GM12878 (cell line): ENCODE data around the gene GNAQ. TPM values are rescaled to one million over a fixed set of nuclear protein-coding genes. Genes with fewer than 3 reads are reported as not detected.
A peak's percentile ranks its signal among the peaks of the same experiment; 100 is the strongest.

ENCODE experiments used
- ATAC-seq: fragments of 200-7000 bp; cut with Tn5 transposase; 3 replicates; pipeline ENCODE4 v1.9.1; 2020; ENCODE audit warnings: mild to moderate bottlenecking, moderate library complexity
- BruUV-seq: library from RNA; stranded (reverse); fragments of 400-500 nt; replicated peaks from 2 replicates; lab custom pipeline; 2021; lab: Mats Ljungman, UMichigan
- CTCF ChIA-PET: fragments of 300-600 bp; sonication (Branson Sonifier 250); formaldehyde crosslinking; extraction: SDS; loops from one replicate; lab custom pipeline; 2021; ENCODE audit warnings: inconsistent platforms; lab: Yijun Ruan, JAX
- POLR2A ChIA-PET: fragments of 350-600 bp; formaldehyde crosslinking; extraction: SDS; loops from one replicate; lab custom pipeline; 2021; ENCODE audit warnings: inconsistent platforms; lab: Charles Lee
- RAD21 ChIA-PET: fragments of 300-600 bp; sonication (Branson Sonifier 250); formaldehyde crosslinking; loops from one replicate; lab custom pipeline; 2023; ENCODE audit warnings: antibody characterized with exemption; ENCODE audit not compliant: unreplicated experiment; lab: Charles Lee
- SMC1A ChIA-PET: fragments of 300-600 bp; sonication (Branson Sonifier 250); formaldehyde crosslinking; loops from one replicate; lab custom pipeline; 2023; ENCODE audit not compliant: unreplicated experiment, uncharacterized antibody; lab: Charles Lee
- DNase-seq: peaks from one replicate; pipeline ENCODE4 v3.0.0-alpha.2; 2011; ENCODE audit warnings: low read depth, low spot score
- FAIRE-seq: peaks from 3 replicates; lab custom pipeline; 2011; peaks lifted over from hg19 to GRCh38; lab: Jason Lieb, UNC
- H2AFZ ChIP-seq: 2 replicates; pipeline ENCODE4 v1.6.0; 2011; ENCODE audit warnings: low read depth, low read length, control low read depth; ENCODE audit not compliant: control insufficient read depth
- H3K27ac ChIP-seq: 2 replicates; pipeline ENCODE4 v1.5.1; 2011; ENCODE audit warnings: control low read depth; ENCODE audit not compliant: control insufficient read depth, insufficient read depth
- H3K27me3 ChIP-seq, 2 experiments: replicated peaks in 1 of 2; 2 replicates each; pipeline versions ENCODE4 v1.6.0 to v1.6.1; 2011; ENCODE audit warnings: low read length in 1 of 2; ENCODE audit not compliant: control insufficient read depth in 2 of 2, insufficient read depth in 2 of 2
- H3K36me3 ChIP-seq, 2 experiments: 2 replicates each; pipeline ENCODE4 v1.5.1; 2011; ENCODE audit warnings: low read length in 1 of 2; ENCODE audit not compliant: control insufficient read depth in 2 of 2, insufficient read depth in 2 of 2
- H3K4me1 ChIP-seq: 2 replicates; pipeline ENCODE4 v1.6.1; 2011; ENCODE audit warnings: mild to moderate bottlenecking, low read length, moderate library complexity, mixed read lengths; ENCODE audit not compliant: control insufficient read depth, insufficient read depth
- H3K4me2 ChIP-seq: 2 replicates; pipeline ENCODE4 v1.6.0; 2011; ENCODE audit warnings: control low read depth; ENCODE audit not compliant: control insufficient read depth, insufficient read depth
- H3K4me3 ChIP-seq: fragments of 200-600 bp; sonication (generic); 2 replicates; pipeline ENCODE4 v1.5.1; 2016
- H3K79me2 ChIP-seq: 2 replicates; pipeline ENCODE4 v1.6.0; 2011; ENCODE audit warnings: low read length; ENCODE audit not compliant: control insufficient read depth, insufficient read depth
- H3K9ac ChIP-seq: 2 replicates; pipeline ENCODE4 v1.8.0; 2011; ENCODE audit warnings: low read length, control low read depth, mixed read lengths; ENCODE audit not compliant: control insufficient read depth, insufficient read depth
- H3K9me3 ChIP-seq: replicated peaks from 3 replicates; pipeline ENCODE4 v1.5.1; 2011; ENCODE audit warnings: mild to moderate bottlenecking, low read length; ENCODE audit not compliant: control insufficient read depth, insufficient read depth
- H4K20me1 ChIP-seq: 2 replicates; pipeline ENCODE4 v1.6.0; 2011; ENCODE audit not compliant: control insufficient read depth, insufficient read depth
- ASH2L ChIP-seq: fragments of 300-600, 200-600 bp; sonication (generic); IDR thresholded peaks from 2 replicates; pipeline ENCODE4 v1.6.1; 2017; ENCODE audit warnings: low read depth, mild to moderate bottlenecking, borderline replicate concordance
- CBFB ChIP-seq: IDR thresholded peaks from 2 replicates; pipeline ENCODE4 v1.6.1; 2016; ENCODE audit warnings: antibody characterized with exemption, low read depth
- CHD4 ChIP-seq: fragments of 200-600 bp; sonication (generic); IDR thresholded peaks from 2 replicates; pipeline ENCODE4 v1.6.1; 2016; ENCODE audit warnings: mild to moderate bottlenecking
- ESRRA ChIP-seq: IDR thresholded peaks from 2 replicates; pipeline ENCODE4 v1.6.1; 2012; ENCODE audit warnings: mild to moderate bottlenecking, low read length, improper control_type of control experiment
- IRF4 ChIP-seq: IDR thresholded peaks from 2 replicates; pipeline ENCODE4 v1.6.1; 2011; ENCODE audit warnings: low read depth, low read length
- NKRF ChIP-seq: fragments of 450-650 bp; conservative IDR thresholded peaks from 2 replicates; pipeline ENCODE4 v1.6.1; 2017; ENCODE audit warnings: mild to moderate bottlenecking, moderate library complexity
- POLR2A ChIP-seq: IDR thresholded peaks from 2 replicates; pipeline ENCODE4 v1.6.1; 2011; ENCODE audit warnings: low read depth, mild to moderate bottlenecking, low read length
- RB1 ChIP-seq: fragments of 450-650 bp; formaldehyde crosslinking; IDR thresholded peaks from 2 replicates; pipeline ENCODE4 v1.6.1; 2017; ENCODE audit warnings: mild to moderate bottlenecking, borderline replicate concordance
- SIN3A ChIP-seq: IDR thresholded peaks from 2 replicates; pipeline ENCODE4 v1.6.1; 2012; ENCODE audit warnings: low read depth, low read length, improper control_type of control experiment
- SREBF1 ChIP-seq: IDR thresholded peaks from 2 replicates; pipeline ENCODE4 v1.6.1; 2012; ENCODE audit warnings: mild to moderate bottlenecking, low read length
- SUPT20H ChIP-seq: IDR thresholded peaks from 2 replicates; pipeline ENCODE4 v1.6.1; 2011; ENCODE audit warnings: low read depth, mild to moderate bottlenecking, low read length, moderate library complexity, borderline replicate concordance; ENCODE audit not compliant: control insufficient read depth
- TBL1XR1 ChIP-seq: IDR thresholded peaks from 2 replicates; pipeline ENCODE4 v1.6.1; 2012; ENCODE audit warnings: low read depth, low read length, improper control_type of control experiment
- USF1 ChIP-seq: IDR thresholded peaks from 2 replicates; pipeline ENCODE4 v1.6.1; 2011; ENCODE audit warnings: borderline replicate concordance, low read depth, mild to moderate bottlenecking, moderate library complexity, mixed read lengths, low read length; ENCODE audit not compliant: insufficient read depth; ENCODE audit errors: extremely low read length
- WGBS: methylation state at CpG from one replicate; pipeline ENCODE4 v1.1.6; 2016; ENCODE audit warnings: low lambda C conversion rate; ENCODE audit not compliant: insufficient replicate concordance, insufficient coverage; ENCODE audit errors: missing lambda C conversion rate; 5-methylcytosine and 5-hydroxymethylcytosine counted together
- in situ Hi-C: fragments of 300-500 bp; cut with MboI; formaldehyde crosslinking; loops from 9 replicates; pipeline ENCODE4 v1.14.3; 2018; ENCODE audit warnings: mixed read lengths
- intact Hi-C: fragments of 100-400 bp; cut with micrococcal nuclease; formaldehyde crosslinking; loops from one replicate; pipeline ENCODE4 v1.14.2; 2022; ENCODE audit not compliant: unreplicated experiment
- polyA plus RNA-seq, 11 experiments: library from polyadenylated mRNA; depleted of rRNA in 4 of 11; unstranded in 6 of 11; stranded (reverse) in 5 of 11; fragments of >200 nt; fragmentation: Nextera tagmentation in 4 of 11; fragmentation: Illumina TruSeq in 1 of 11; extraction: Ambion mirVana in 4 of 11; extraction: Trizol in 1 of 11; gene quantifications; 1 replicate in 1 of 11; 2 replicates in 10 of 11; pipeline versions ENCODE4 v1.2.1 to v1.2.3, GENCODE V29; 2011 to 2016; ENCODE audit warnings: inconsistent platforms in 2 of 11, missing spikeins in 2 of 11, low read depth in 1 of 11
- total RNA-seq, 4 experiments: library from RNA; depleted of rRNA in 3 of 4; stranded (reverse); fragments of >200 nt in 3 of 4; fragmentation: Illumina TruSeq in 1 of 4; extraction: Trizol in 1 of 4; gene quantifications; 2 replicates each; pipeline versions ENCODE4 v1.2.1 to v1.2.3, GENCODE V29; 2013 to 2021

The GNAQ gene
- total and polyA plus RNA-seq, 10 of the 15 experiments (the other 5 are each of a cell fraction or from before 2014, with no cell fraction given), result 0.15 to 47.2 (median 0.49) TPM

- Histone ChIP-seq H3K9me3 (no peaks in the 10 kb centered on the region), H3K27me3 (peaks cover 0 to 3% of the 10 kb centered on the region in 2 experiments; a peak in 1 of 4 replicates), H3K79me2 (no peaks in the 10 kb centered on the region), H3K4me3 (no peak overlapping the region), H3K9ac (no peak overlapping the region), H3K27ac (no peak overlapping the region), H2AFZ (no peak overlapping the region), H4K20me1 (no peaks in the 10 kb centered on the region), H3K4me2 (no peak overlapping the region), H3K4me1 (no peaks in the 10 kb centered on the region), H3K36me3 (no peaks in the 10 kb centered on the region)
- ChIA-PET POLR2A (interaction anchor here (0.6 to 1.4 kb wide), 3 partner anchors 11 to 84 kb away, joined by 3 read pairs; no protein-coding TSS in a partner anchor), SMC1A (interaction anchor here (0.7 to 3.0 kb wide), 16 partner anchors 11 to 74 kb away, joined by 3 to 10 read pairs (median 4); no protein-coding TSS in a partner anchor), CTCF (interaction anchor here (0.7 to 2.4 kb wide), 3 partner anchors 15 to 16 kb away, joined by 3 to 6 read pairs (median 3); no protein-coding TSS in a partner anchor), RAD21 (interaction anchor here (1.0 to 2.4 kb wide), 7 partner anchors 14 to 75 kb away, joined by 3 to 13 read pairs (median 6); no protein-coding TSS in a partner anchor)
- in situ Hi-C loops (no loop called here), intact Hi-C loops (no loop called here)
- 32% methylated on average over 5 of the region's 5 CpGs for WGBS
- no peak for DNase-seq
- peak; percentile 15 for ATAC-seq
- no TSS peak for BruUV-seq
- FAIRE-seq, result no peak
- TF ChIP-seq TBL1XR1, result no peak
- no peak for TF ChIP-seq USF1
- no peak for TF ChIP-seq CHD4
- no peak for TF ChIP-seq ASH2L
- TF ChIP-seq ESRRA, result no peak
- no peak for TF ChIP-seq SUPT20H
- TF ChIP-seq RB1, result no peak
- TF ChIP-seq SREBF1, result no peak
- TF ChIP-seq IRF4, result no peak
- no peak for TF ChIP-seq SIN3A
- TF ChIP-seq POLR2A, result no peak
- TF ChIP-seq CBFB, result no peak
- TF ChIP-seq NKRF, result no peak
These were observed 71.1 kb downstream of the GNAQ start for GRCh38 chr9:77960356-77961153.
